Measurements from ENCODE around the gene TPRG1. TPM values are rescaled to one million over a fixed set of nuclear protein-coding genes. Genes with fewer than 3 reads are reported as not detected.

The TPRG1 gene
- total RNA-seq, 4 donors from 2014 or later: 18.9 to 46.2 (median 36.9) TPM

DNA sequence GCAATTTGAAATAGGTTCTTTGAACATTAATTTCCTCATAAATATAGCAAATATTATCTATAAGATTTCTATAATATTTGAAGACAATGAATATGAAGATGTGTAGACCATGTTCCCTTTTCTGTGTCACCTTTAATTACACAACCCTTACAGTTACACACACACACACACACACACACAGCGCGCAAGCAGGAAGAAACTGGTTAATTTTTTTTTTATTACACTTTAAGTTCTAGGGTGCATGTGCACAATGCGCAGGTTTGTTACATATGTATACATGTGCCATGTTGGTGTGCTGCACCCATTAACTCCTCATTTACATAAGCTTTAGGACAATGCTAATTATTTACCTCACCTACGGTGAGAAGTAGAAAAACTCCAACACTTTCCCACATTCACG is 122.9 kb downstream of the TPRG1 start:
- intact Hi-C loops (cut with DNase I; ENCODE audit: low total_unique reads): no loop called here
- WGBS, 2 donors: 90 to 96% methylated on average over 5 of the region's 5 CpGs
- TF ChIP-seq, protein P1, sequence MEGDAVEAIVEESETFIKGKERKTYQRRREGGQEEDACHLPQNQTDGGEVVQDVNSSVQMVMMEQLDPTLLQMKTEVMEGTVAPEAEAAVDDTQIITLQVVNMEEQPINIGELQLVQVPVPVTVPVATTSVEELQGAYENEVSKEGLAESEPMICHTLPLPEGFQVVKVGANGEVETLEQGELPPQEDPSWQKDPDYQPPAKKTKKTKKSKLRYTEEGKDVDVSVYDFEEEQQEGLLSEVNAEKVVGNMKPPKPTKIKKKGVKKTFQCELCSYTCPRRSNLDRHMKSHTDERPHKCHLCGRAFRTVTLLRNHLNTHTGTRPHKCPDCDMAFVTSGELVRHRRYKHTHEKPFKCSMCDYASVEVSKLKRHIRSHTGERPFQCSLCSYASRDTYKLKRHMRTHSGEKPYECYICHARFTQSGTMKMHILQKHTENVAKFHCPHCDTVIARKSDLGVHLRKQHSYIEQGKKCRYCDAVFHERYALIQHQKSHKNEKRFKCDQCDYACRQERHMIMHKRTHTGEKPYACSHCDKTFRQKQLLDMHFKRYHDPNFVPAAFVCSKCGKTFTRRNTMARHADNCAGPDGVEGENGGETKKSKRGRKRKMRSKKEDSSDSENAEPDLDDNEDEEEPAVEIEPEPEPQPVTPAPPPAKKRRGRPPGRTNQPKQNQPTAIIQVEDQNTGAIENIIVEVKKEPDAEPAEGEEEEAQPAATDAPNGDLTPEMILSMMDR (IDR thresholded peaks at IDR 0.05): no peak
- no peak for TF ChIP-seq POLR2A (IDR thresholded peaks at IDR 0.05)
- no peak overlapping the region for H3K4me3 ChIP-seq (ENCODE audit: low read depth, poor library complexity, severe bottlenecking)
- no peak for DNase-seq (ENCODE audit: low spot score in 2 of 2)

DNA sequence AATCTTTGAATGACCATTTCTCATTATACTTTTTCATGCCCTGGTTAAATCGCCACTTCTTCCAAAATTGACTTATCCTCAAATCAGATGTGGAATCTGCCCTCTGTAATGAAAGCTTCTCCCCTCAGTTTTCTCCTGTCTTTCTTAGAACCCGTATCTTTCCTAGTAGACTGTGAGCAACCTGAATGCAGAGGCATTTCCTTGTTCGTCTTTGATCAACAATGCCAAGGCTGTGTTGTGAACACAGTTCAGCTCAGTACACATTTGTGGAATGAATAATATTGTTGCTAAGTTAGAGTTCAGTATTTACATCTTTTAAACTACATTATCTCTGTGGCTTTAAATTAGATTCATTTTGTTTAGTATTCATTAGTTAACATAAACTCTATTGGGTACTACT is 123.3 kb downstream of the TPRG1 start:
- WGBS, 2 donors: 68 to 83% methylated on average over 3 of the region's 3 CpGs
- intact Hi-C loops (cut with DNase I; ENCODE audit: low total_unique reads): no loop called here
- no peak for TF ChIP-seq POLR2A (IDR thresholded peaks at IDR 0.05)
- TF ChIP-seq, protein P1 (IDR thresholded peaks at IDR 0.05): no peak
- no peak for DNase-seq (ENCODE audit: low spot score in 2 of 2)
- no peak overlapping the region for H3K4me3 ChIP-seq (ENCODE audit: low read depth, poor library complexity, severe bottlenecking)

DNA sequence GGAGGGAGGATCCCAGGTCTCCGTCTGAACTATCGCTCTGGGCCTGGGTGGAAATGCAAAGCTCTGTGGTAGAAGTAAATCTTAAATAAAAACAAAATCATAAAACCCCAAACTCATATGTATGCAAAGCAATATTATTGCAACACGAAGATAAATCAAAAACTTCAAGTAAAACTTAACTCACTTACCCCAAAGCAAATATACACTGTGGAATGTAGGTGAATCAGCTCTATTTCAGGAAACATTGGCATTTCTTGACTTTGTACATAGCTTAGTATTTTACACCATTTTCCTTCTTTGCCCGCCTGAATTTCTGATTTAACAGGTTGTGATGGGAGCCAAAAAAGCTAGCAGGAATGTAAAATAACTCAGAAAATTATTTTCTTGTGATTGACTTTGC is 126.2 kb downstream of the TPRG1 start:
- TF ChIP-seq, protein P1 (IDR thresholded peaks at IDR 0.05): no peak
- TF ChIP-seq POLR2A (IDR thresholded peaks at IDR 0.05): no peak
- H3K4me3 ChIP-seq (ENCODE audit: low read depth, poor library complexity, severe bottlenecking): no peak overlapping the region
- intact Hi-C loops (cut with DNase I; ENCODE audit: low total_unique reads): no loop called here
- no peak for DNase-seq (ENCODE audit: low spot score in 2 of 2)
- WGBS, 2 donors: 60 to 63% methylated on average over 4 of the region's 4 CpGs

DNA sequence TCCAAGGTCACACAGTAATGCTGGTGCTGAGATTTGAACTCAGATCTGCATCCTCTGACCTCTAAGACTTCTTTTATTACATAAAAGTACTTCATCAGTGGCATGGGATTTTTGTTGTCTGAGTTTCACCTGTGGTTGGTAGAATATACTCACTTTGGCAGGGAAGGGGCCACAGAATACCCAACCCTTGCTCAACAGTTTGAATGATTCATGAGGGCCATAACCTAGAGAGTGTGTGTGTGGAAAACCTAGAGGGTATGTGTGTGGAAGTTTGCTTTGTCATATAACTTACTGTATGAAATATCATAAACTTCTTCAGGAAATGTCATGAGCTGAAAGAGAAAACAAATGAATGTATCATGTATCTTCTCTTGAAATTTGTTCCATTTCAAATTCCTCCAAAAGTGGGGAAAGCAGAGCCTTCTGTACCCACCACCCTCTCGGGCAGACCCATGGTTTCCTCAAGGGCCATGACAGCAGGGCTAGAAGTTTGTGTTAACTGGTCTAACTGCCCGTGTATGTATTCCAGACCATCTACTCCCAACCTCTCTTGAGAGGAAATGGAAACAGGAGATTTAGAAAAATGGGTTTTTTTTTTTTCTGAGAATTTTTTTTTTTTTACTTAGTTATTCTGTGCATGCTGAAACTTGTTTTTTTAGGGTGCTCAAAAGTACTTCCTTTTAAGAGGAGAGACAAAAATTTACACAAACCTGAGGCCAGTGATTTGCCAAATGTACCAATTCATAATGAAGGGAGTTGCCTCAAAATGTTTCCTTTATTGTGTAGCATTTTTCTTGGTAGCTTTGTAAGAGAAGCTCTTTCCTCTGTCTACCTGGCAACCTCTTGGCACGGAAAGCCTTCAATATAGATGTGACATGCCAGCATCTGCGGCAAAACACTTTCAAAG is 127.0 kb downstream of the TPRG1 start:
- intact Hi-C loops (cut with DNase I; ENCODE audit: low total_unique reads): no loop called here

DNA sequence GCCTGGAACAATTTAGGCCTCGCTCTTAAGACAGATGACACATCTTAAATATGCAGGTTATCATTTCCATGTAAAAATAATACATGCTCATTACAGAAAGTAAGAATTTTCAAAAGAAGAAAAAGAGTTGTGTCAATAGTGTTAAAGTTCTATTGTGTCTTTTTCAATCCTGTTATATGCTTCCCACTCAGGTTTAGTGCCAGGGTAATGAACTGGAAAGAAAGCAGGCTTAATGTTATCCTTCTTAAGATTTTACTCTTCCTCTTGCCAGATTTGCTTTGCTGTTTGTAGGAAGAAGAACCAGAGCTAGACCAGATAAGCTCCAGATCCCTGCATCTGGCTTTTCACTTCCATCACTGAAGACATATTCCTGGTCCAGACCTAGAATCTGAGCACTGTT is 128.6 kb downstream of the TPRG1 start:
- no peak for DNase-seq (ENCODE audit: low spot score in 2 of 2)
- TF ChIP-seq POLR2A (IDR thresholded peaks at IDR 0.05): no peak
- TF ChIP-seq, protein P1 (IDR thresholded peaks at IDR 0.05): no peak
- WGBS, 2 donors: 81 to 85% methylated on average over 1 of the region's 1 CpG
- H3K4me3 ChIP-seq (ENCODE audit: low read depth, poor library complexity, severe bottlenecking): no peak overlapping the region
- intact Hi-C loops (cut with DNase I; ENCODE audit: low total_unique reads): no loop called here

More for the DNA sequence above, 127.0 kb downstream of the TPRG1 start:
- WGBS, 2 donors: 53 to 55% methylated on average over 4 of the region's 4 CpGs
- H3K4me3 ChIP-seq (ENCODE audit: low read depth, poor library complexity, severe bottlenecking): no peak overlapping the region
- TF ChIP-seq, protein P1 (IDR thresholded peaks at IDR 0.05): no peak
- TF ChIP-seq POLR2A (IDR thresholded peaks at IDR 0.05): no peak
- no peak for DNase-seq (ENCODE audit: low spot score in 2 of 2)

Data from lower leg skin (tissue), 4 donors.